Mesodermal cell (in vitro differentiated cells): ENCODE measurements around the gene VEZT.

ENCODE experiments used
- H3K27ac ChIP-seq: 2 replicates; pipeline ENCODE4 v1.7.0; 2013; ENCODE audit warnings: mild to moderate bottlenecking, low read depth, low read length, moderate library complexity; ENCODE audit not compliant: severe bottlenecking
- H3K36me3 ChIP-seq: 2 replicates; pipeline ENCODE4 v1.7.1; 2013; ENCODE audit warnings: mild to moderate bottlenecking, low read length, moderate library complexity; ENCODE audit not compliant: control insufficient read depth, insufficient read depth
- H3K4me1 ChIP-seq: one replicate; pipeline ENCODE4 v1.7.1; 2013; ENCODE audit warnings: mild to moderate bottlenecking, low read length; ENCODE audit not compliant: insufficient read depth, control insufficient read depth, poor library complexity, severe bottlenecking
- H3K4me3 ChIP-seq: 2 replicates; pipeline ENCODE4 v1.7.0; 2013; ENCODE audit warnings: low read length, control low read depth, mild to moderate bottlenecking; ENCODE audit not compliant: insufficient read depth, poor library complexity, severe bottlenecking; ENCODE audit errors: extremely low read depth
- H3K9me3 ChIP-seq: 2 replicates; pipeline ENCODE4 v1.7.1; 2013; ENCODE audit warnings: mild to moderate bottlenecking, low read length, moderate library complexity; ENCODE audit not compliant: control insufficient read depth
- WGBS, 2 experiments: methylation state at CpG; one replicate each; pipeline ENCODE4 v1.1.5; 2013; ENCODE audit warnings: missing lambda C conversion rate in 2 of 2; ENCODE audit not compliant: insufficient coverage in 2 of 2; 5-methylcytosine and 5-hydroxymethylcytosine counted together

Gene VEZT

GRCh38 chr12:95212586-95212985 is 5.0 kb upstream of the VEZT start:
- 88% methylated on average over 1 of the region's 4 CpGs; no CpG with 5 or more reads in 1 of the 2 experiments for WGBS, 2 experiments
- Histone ChIP-seq H3K9me3 (no peaks in the 10 kb centered on the region), H3K27ac (no peak overlapping the region), H3K4me1 (no peaks in the 10 kb centered on the region), H3K4me3 (no peak overlapping the region), H3K36me3 (peaks cover 29% of the 10 kb centered on the region)

- Histone ChIP-seq H3K4me1 (no peaks in the 10 kb centered on the region), H3K9me3 (no peaks in the 10 kb centered on the region), H3K27ac (no peak overlapping the region), H3K4me3 (no peak overlapping the region), H3K36me3 (peaks cover 24% of the 10 kb centered on the region)
- WGBS, 2 experiments: 92% methylated on average over 2 of the region's 4 CpGs; no CpG with 5 or more reads in 1 of the 2 experiments
These were observed 4.5 kb upstream of the VEZT start for GRCh38 chr12:95213119-95213518.

GRCh38 chr12:95213928-95214327 is 3.7 kb upstream of the VEZT start:
- H3K27ac ChIP-seq: no peak overlapping the region
- 83 to 88% methylated on average over 1 of the region's 1 CpG for WGBS, 2 experiments

GRCh38 chr12:95214466-95214865 is 3.1 kb upstream of the VEZT start:
- WGBS, 2 experiments: 100% methylated on average over 2 to 3 of the region's 3 CpGs
- Histone ChIP-seq H3K27ac (no peak overlapping the region), H3K9me3 (no peaks in the 10 kb centered on the region), H3K36me3 (peaks cover 13% of the 10 kb centered on the region), H3K4me3 (no peak overlapping the region), H3K4me1 (no peaks in the 10 kb centered on the region)

More at GRCh38 chr12:95213928-95214327, 3.7 kb upstream of the VEZT start:
- H3K9me3 ChIP-seq: no peaks in the 10 kb centered on the region
- peaks cover 15% of the 10 kb centered on the region for H3K36me3 ChIP-seq
- no peak overlapping the region for H3K4me3 ChIP-seq
- no peaks in the 10 kb centered on the region for H3K4me1 ChIP-seq

- Histone ChIP-seq H3K4me3 (peak overlapping the region; percentile 85), H3K4me1 (no peaks in the 10 kb centered on the region), H3K9me3 (no peaks in the 10 kb centered on the region), H3K27ac (no peak overlapping the region), H3K36me3 (peaks cover 5% of the 10 kb centered on the region)
- no CpG with 5 or more reads among the region's 1 CpG for WGBS, 2 experiments
These were observed 1.7 kb upstream of the VEZT start for GRCh38 chr12:95215949-95216348.

GRCh38 chr12:95216711-95217376 is 763 bp upstream of the VEZT start:
- H3K4me3 ChIP-seq: peak overlapping the region; percentile 85
- WGBS, 2 experiments: 0% methylated on average over 33 to 39 of the region's 45 CpGs
- H3K27ac ChIP-seq: peak overlapping the region; percentile 93
- no peaks in the 10 kb centered on the region for H3K9me3 ChIP-seq
- no peaks in the 10 kb centered on the region for H3K4me1 ChIP-seq
- peaks cover 5% of the 10 kb centered on the region for H3K36me3 ChIP-seq

GRCh38 chr12:95218150-95219133 is 835 bp downstream of the VEZT start:
- Histone ChIP-seq H3K36me3 (peaks cover 5% of the 10 kb centered on the region), H3K4me1 (no peaks in the 10 kb centered on the region), H3K9me3 (no peaks in the 10 kb centered on the region), H3K27ac (peak overlapping the region; percentile 93), H3K4me3 (peak overlapping the region; percentile 85)
- 3 to 4% methylated on average over 21 to 27 of the region's 35 CpGs for WGBS, 2 experiments

GRCh38 chr12:95220190-95220589 is 2.6 kb downstream of the VEZT start:
- Histone ChIP-seq H3K9me3 (no peaks in the 10 kb centered on the region), H3K27ac (no peak overlapping the region), H3K4me3 (no peak overlapping the region), H3K4me1 (no peaks in the 10 kb centered on the region), H3K36me3 (peaks cover 17% of the 10 kb centered on the region)
- 100% methylated on average over 2 to 3 of the region's 4 CpGs for WGBS, 2 experiments

GRCh38 chr12:95220726-95221125 is 3.1 kb downstream of the VEZT start:
- Histone ChIP-seq H3K36me3 (peaks cover 22% of the 10 kb centered on the region), H3K4me1 (no peaks in the 10 kb centered on the region), H3K9me3 (no peaks in the 10 kb centered on the region), H3K27ac (no peak overlapping the region), H3K4me3 (no peak overlapping the region)

- Histone ChIP-seq H3K4me1 (no peaks in the 10 kb centered on the region), H3K27ac (no peak overlapping the region), H3K36me3 (peaks cover 26% of the 10 kb centered on the region), H3K4me3 (no peak overlapping the region), H3K9me3 (no peaks in the 10 kb centered on the region)
- WGBS, 2 experiments: 96 to 100% methylated on average over 7 to 8 of the region's 8 CpGs
These were observed 6.9 kb downstream of the VEZT start for GRCh38 chr12:95224202-95225170.
